Measurements from ENCODE around the gene OR6X1. TPM values are rescaled to one million over a fixed set of nuclear protein-coding genes. Genes with fewer than 3 reads are reported as not detected.

The OR6X1 gene
- total RNA-seq, 1 experiment from 2014 or later = not detected

DNA sequence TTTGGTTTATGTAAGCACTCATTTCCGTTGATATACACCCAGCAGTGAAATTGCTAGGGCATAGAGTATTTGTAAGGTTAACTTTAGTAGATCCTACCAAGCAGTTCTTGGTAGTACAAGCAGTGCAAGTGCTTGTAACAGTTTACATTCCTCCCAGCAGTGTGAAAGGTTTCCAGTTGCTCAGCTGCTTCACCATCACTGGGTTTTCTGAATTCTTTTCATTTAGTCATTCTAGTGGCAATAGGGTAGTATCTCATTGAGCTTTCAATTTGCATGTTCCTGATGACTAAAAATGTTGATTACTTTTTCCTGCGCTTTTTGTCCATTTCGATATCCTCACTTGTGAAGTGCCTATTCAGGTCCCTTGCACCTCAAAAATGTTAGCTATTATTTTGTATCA lies 47.1 kb downstream of the OR6X1 start:
- Histone ChIP-seq H4K8ac (replicated peaks; ENCODE audit: insufficient read length, low read depth, low read length) (no peak overlapping the region), H3K56ac (ENCODE audit: insufficient read length, low read depth, low read length) (no peak overlapping the region), H2BK15ac (ENCODE audit: low read depth, low read length) (no peak overlapping the region), H2BK12ac (ENCODE audit: insufficient read length, low read depth, low read length) (no peak overlapping the region), H3K4me2 (ENCODE audit: insufficient read depth, insufficient read length, low read length) (no peak overlapping the region), H4K91ac (ENCODE audit: insufficient read length, low read depth, low read length) (no peak overlapping the region), H2AK5ac (ENCODE audit: insufficient read length, low read length) (no peak overlapping the region), H3K23me2 (ENCODE audit: insufficient read length, low read depth, low read length, poor library complexity, severe bottlenecking) (no peaks in the 10 kb centered on the region), H3K14ac (ENCODE audit: insufficient read depth, low read length) (no peak overlapping the region), H3K79me1 (ENCODE audit: insufficient read depth, low read depth, low read length, poor library complexity, severe bottlenecking) (no peaks in the 10 kb centered on the region), H2AFZ (ENCODE audit: low read length) (no peak overlapping the region), H2BK120ac (ENCODE audit: low read depth, low read length, poor library complexity, severe bottlenecking) (no peak overlapping the region), H3K9ac (ENCODE audit: extremely low read depth, insufficient read length, low read length) (no peak overlapping the region), H3K18ac (ENCODE audit: insufficient read length, low read depth, low read length) (no peak overlapping the region), H3K4me1 (ENCODE audit: insufficient read depth, low read length) (no peaks in the 10 kb centered on the region; the same call in 1 of the 2 replicates), H2BK20ac (ENCODE audit: low read depth, low read length, poor library complexity, severe bottlenecking) (no peak overlapping the region), H3K27ac (ENCODE audit: insufficient read length, low read depth, low read length) (no peak overlapping the region), H3T11ph (ENCODE audit: low read length) (no peak overlapping the region), H3K9me3 (ENCODE audit: control insufficient read depth, low read depth, low read length) (no peaks in the 10 kb centered on the region), H2BK5ac (ENCODE audit: insufficient read length, low read length) (no peak overlapping the region), H4K5ac (ENCODE audit: insufficient read length, low read depth, low read length) (no peak overlapping the region), H3K79me2 (ENCODE audit: insufficient read depth, low read length) (no peaks in the 10 kb centered on the region), H3K4ac (ENCODE audit: low read depth, low read length) (no peak overlapping the region), H3K23ac (ENCODE audit: insufficient read length, low read depth, low read length) (no peak overlapping the region), H4K20me1 (ENCODE audit: control insufficient read depth, insufficient read depth, insufficient read length) (no peaks in the 10 kb centered on the region), H3K27me3 (ENCODE audit: insufficient read depth, low read length) (no peaks in the 10 kb centered on the region)
- WGBS (ENCODE audit: extremely low coverage, insufficient read length, low lambda C conversion rate) = no CpG with 5 or more reads among the region's 3 CpGs
- Mint-ChIP-seq H3K9me3 (no peaks in the 10 kb centered on the region), H3K27ac (no peak overlapping the region), H3K36me3 (ENCODE audit: insufficient read depth in 1 of 3, low read depth in 3 of 3) (no peaks in the 10 kb centered on the region), H3K4me3 (no peak overlapping the region), H3K4me1 (peaks cover 11 to 14% of the 10 kb centered on the region in 2 experiments), H3K27me3 (ENCODE audit: low read depth) (no peaks in the 10 kb centered on the region)
- no peak for DNase-seq
- no peak for TF ChIP-seq CTCF (conservative IDR thresholded peaks at IDR 0.05)
